Activated CD8-positive, alpha-beta T cell treated with anti-CD3 and anti-CD28 coated beads, Interleukin-2, amount 10 ng/mL, durations not matched to agents 7 days and 5 days (primary cell): Measurements from ENCODE around the gene APLP2. TPM values are rescaled to one million over a fixed set of nuclear protein-coding genes. Genes with fewer than 3 reads are reported as not detected.
"Not testable (repeated sequence)": the region's sequence is repeated elsewhere in the genome, so short reads cannot be mapped to it uniquely, and the experiment has no call there.

Experiments used
- ATAC-seq: fragments of 150-1000 bp; cut with Tn5 transposase; one replicate; pipeline ENCODE4 v1.10.0; 2021; ENCODE audit warnings: moderate library complexity
- CTCF ChIA-PET: fragments of 350-600 bp; sonication (Branson Sonifier 250); formaldehyde crosslinking; loops from one replicate; lab custom pipeline; 2021; ENCODE audit warnings: antibody characterized with exemption; lab: Charles Lee
- POLR2A ChIA-PET: fragments of 350-600 bp; sonication (Branson Sonifier 250); formaldehyde crosslinking; loops from one replicate; lab custom pipeline; 2021; ENCODE audit warnings: antibody characterized with exemption; lab: Charles Lee
- DNase-seq: peaks from one replicate; pipeline ENCODE4 v3.0.0-alpha.2; 2020
- H3K27ac Mint-ChIP-seq: one replicate; pipeline ENCODE4 v1.8.0; 2021; ENCODE audit warnings: mild to moderate bottlenecking, mixed read lengths
- H3K27me3 Mint-ChIP-seq: one replicate; pipeline ENCODE4 v1.8.0; 2021; ENCODE audit warnings: low read depth, mixed read lengths
- H3K36me3 Mint-ChIP-seq: one replicate; pipeline ENCODE4 v1.8.0; 2021; ENCODE audit warnings: low read depth, mixed read lengths
- H3K4me1 Mint-ChIP-seq: one replicate; pipeline ENCODE4 v1.8.0; 2021; ENCODE audit warnings: low read depth, mixed read lengths
- H3K4me3 Mint-ChIP-seq: one replicate; pipeline ENCODE4 v1.8.0; 2021; ENCODE audit warnings: mild to moderate bottlenecking, mixed read lengths
- H3K9me3 Mint-ChIP-seq: one replicate; pipeline ENCODE4 v1.8.0; 2022; ENCODE audit warnings: mixed read lengths; ENCODE audit not compliant: insufficient read depth
- total RNA-seq, 2 experiments: library from RNA; stranded (reverse); gene quantifications; one replicate each; pipeline ENCODE4 v1.2.3, GENCODE V29; 2021

APLP2 gene
- 10 to 100 TPM; 16.5 to 17.0 TPM for total RNA-seq

GRCh38 chr11:130069659-130070108 lies at the start of gene APLP2:
Gene APLP2 (plus strand): TSS chr11:130069894. CDS start chr11:130069978, 84 bp downstream.
- H3K4me1 Mint-ChIP-seq = peaks cover 15% of the 10 kb centered on the region
- ATAC-seq = peak; percentile 95
- CTCF ChIA-PET = no interaction called here
- POLR2A ChIA-PET = no interaction called here
- peak; percentile 98 for DNase-seq
- peaks cover 35% of the 10 kb centered on the region for H3K27me3 Mint-ChIP-seq
- H3K9me3 Mint-ChIP-seq = no peaks in the 10 kb centered on the region
- no peaks in the 10 kb centered on the region for H3K36me3 Mint-ChIP-seq
- H3K4me3 Mint-ChIP-seq = peak within 1 kb of the TSS; percentile 92
- peak within 1 kb of the TSS; percentile 77 for H3K27ac Mint-ChIP-seq

GRCh38 chr11:130020323-130020722 lies 49.4 kb upstream of the APLP2 start:
- H3K9me3 Mint-ChIP-seq = no peaks in the 10 kb centered on the region
- H3K36me3 Mint-ChIP-seq = no peaks in the 10 kb centered on the region
- DNase-seq (no peak), ATAC-seq (no peak)
- ChIA-PET POLR2A (no interaction called here), CTCF (no interaction called here)
- no peaks in the 10 kb centered on the region for H3K4me1 Mint-ChIP-seq
- peaks cover 10% of the 10 kb centered on the region for H3K27me3 Mint-ChIP-seq
- no peak overlapping the region for H3K4me3 Mint-ChIP-seq
- H3K27ac Mint-ChIP-seq = no peak overlapping the region

- H3K27ac Mint-ChIP-seq, H3K27me3 Mint-ChIP-seq, POLR2A ChIA-PET, H3K4me1 Mint-ChIP-seq, H3K4me3 Mint-ChIP-seq, CTCF ChIA-PET, DNase-seq, H3K36me3 Mint-ChIP-seq, ATAC-seq, H3K9me3 Mint-ChIP-seq: not testable (repeated sequence)
Measured at GRCh38 chr11:130021606-130022005, 48.1 kb upstream of the APLP2 start.

- H3K4me1 Mint-ChIP-seq = no peaks in the 10 kb centered on the region
- H3K9me3 Mint-ChIP-seq = no peaks in the 10 kb centered on the region
- ATAC-seq (no peak), DNase-seq (no peak)
- no peak overlapping the region for H3K4me3 Mint-ChIP-seq
- no peak overlapping the region for H3K27ac Mint-ChIP-seq
- H3K36me3 Mint-ChIP-seq = no peaks in the 10 kb centered on the region
- H3K27me3 Mint-ChIP-seq = peaks cover 8% of the 10 kb centered on the region
- POLR2A ChIA-PET = no interaction called here
- CTCF ChIA-PET = interaction anchor here (0.8 kb wide), 1 partner anchor 109 kb away, joined by 3 read pairs; no protein-coding TSS in a partner anchor
Measured at GRCh38 chr11:130022799-130023198, 46.9 kb upstream of the APLP2 start.

- no peak for DNase-seq
- Mint-ChIP-seq H3K27ac (no peak overlapping the region), H3K9me3 (no peaks in the 10 kb centered on the region), H3K4me3 (no peak overlapping the region), H3K27me3 (peaks cover 8% of the 10 kb centered on the region), H3K4me1 (no peaks in the 10 kb centered on the region), H3K36me3 (no peaks in the 10 kb centered on the region)
- ChIA-PET CTCF (no interaction called here), POLR2A (no interaction called here)
- no peak for ATAC-seq
Measured at GRCh38 chr11:130023204-130023603, 46.5 kb upstream of the APLP2 start.

- Mint-ChIP-seq H3K4me1 (no peaks in the 10 kb centered on the region), H3K27me3 (peaks cover 6% of the 10 kb centered on the region), H3K27ac (no peak overlapping the region), H3K4me3 (no peak overlapping the region), H3K9me3 (no peaks in the 10 kb centered on the region), H3K36me3 (no peaks in the 10 kb centered on the region)
- no peak for ATAC-seq
- POLR2A ChIA-PET = no interaction called here
- CTCF ChIA-PET = no interaction called here
- no peak for DNase-seq
Measured at GRCh38 chr11:130024361-130024760, 45.3 kb upstream of the APLP2 start.

- ChIA-PET CTCF (no interaction called here), POLR2A (no interaction called here)
- H3K27me3 Mint-ChIP-seq = peaks cover 6% of the 10 kb centered on the region
- no peak overlapping the region for H3K27ac Mint-ChIP-seq
- no peaks in the 10 kb centered on the region for H3K9me3 Mint-ChIP-seq
- no peaks in the 10 kb centered on the region for H3K36me3 Mint-ChIP-seq
- H3K4me1 Mint-ChIP-seq = no peaks in the 10 kb centered on the region
- no peak for DNase-seq
- no peak overlapping the region for H3K4me3 Mint-ChIP-seq
- no peak for ATAC-seq
Measured at GRCh38 chr11:130025371-130025770, 44.3 kb upstream of the APLP2 start.

- Mint-ChIP-seq H3K27me3 (peaks cover 5% of the 10 kb centered on the region), H3K4me1 (no peaks in the 10 kb centered on the region), H3K4me3 (no peak overlapping the region), H3K36me3 (no peaks in the 10 kb centered on the region), H3K9me3 (no peaks in the 10 kb centered on the region), H3K27ac (no peak overlapping the region)
- CTCF ChIA-PET = interaction anchor here (1.0 kb wide), 1 partner anchor 42 kb away, joined by 3 read pairs; no protein-coding TSS in a partner anchor
- ATAC-seq (no peak), DNase-seq (no peak)
- POLR2A ChIA-PET = no interaction called here
Measured at GRCh38 chr11:130029137-130029536, 40.6 kb upstream of the APLP2 start.

GRCh38 chr11:130031056-130031455 lies 38.6 kb upstream of the APLP2 start:
- ChIA-PET CTCF (no interaction called here), POLR2A (no interaction called here)
- H3K27ac Mint-ChIP-seq = no peak overlapping the region
- ATAC-seq (no peak), DNase-seq (no peak)
- H3K27me3 Mint-ChIP-seq = peaks cover 4% of the 10 kb centered on the region
- H3K4me3 Mint-ChIP-seq = no peak overlapping the region
- no peaks in the 10 kb centered on the region for H3K36me3 Mint-ChIP-seq
- no peaks in the 10 kb centered on the region for H3K4me1 Mint-ChIP-seq
- no peaks in the 10 kb centered on the region for H3K9me3 Mint-ChIP-seq

GRCh38 chr11:130031945-130032344 lies 37.7 kb upstream of the APLP2 start:
- H3K36me3 Mint-ChIP-seq = no peaks in the 10 kb centered on the region
- POLR2A ChIA-PET = no interaction called here
- no peaks in the 10 kb centered on the region for H3K4me1 Mint-ChIP-seq
- no peak overlapping the region for H3K4me3 Mint-ChIP-seq
- DNase-seq = no peak
- ATAC-seq = no peak
- no peak overlapping the region for H3K27ac Mint-ChIP-seq
- CTCF ChIA-PET = no interaction called here
- H3K27me3 Mint-ChIP-seq = peaks cover 4% of the 10 kb centered on the region
- H3K9me3 Mint-ChIP-seq = no peaks in the 10 kb centered on the region

- POLR2A ChIA-PET = interaction anchor here (0.6 kb wide), 1 partner anchor 135 kb away, joined by 4 read pairs; no protein-coding TSS in a partner anchor
- H3K27ac Mint-ChIP-seq = no peak overlapping the region
- H3K9me3 Mint-ChIP-seq = no peaks in the 10 kb centered on the region
- no peak for ATAC-seq
- no peaks in the 10 kb centered on the region for H3K36me3 Mint-ChIP-seq
- CTCF ChIA-PET = no interaction called here
- H3K4me3 Mint-ChIP-seq = no peak overlapping the region
- H3K4me1 Mint-ChIP-seq = no peaks in the 10 kb centered on the region
- DNase-seq = no peak
- H3K27me3 Mint-ChIP-seq = peaks cover 4% of the 10 kb centered on the region
Measured at GRCh38 chr11:130032931-130033330, 36.8 kb upstream of the APLP2 start.

GRCh38 chr11:130034236-130034635 lies 35.5 kb upstream of the APLP2 start:
- Mint-ChIP-seq H3K4me1 (no peaks in the 10 kb centered on the region), H3K27ac (no peak overlapping the region), H3K4me3 (no peak overlapping the region), H3K27me3 (peaks cover 6% of the 10 kb centered on the region), H3K9me3 (no peaks in the 10 kb centered on the region), H3K36me3 (no peaks in the 10 kb centered on the region)
- DNase-seq (no peak), ATAC-seq (no peak)
- ChIA-PET CTCF (interaction anchor here (1.0 kb wide), 1 partner anchor 23 kb away, joined by 3 read pairs; no protein-coding TSS in a partner anchor), POLR2A (interaction anchor here (0.7 kb wide), 1 partner anchor 193 kb away, joined by 3 read pairs; no protein-coding TSS in a partner anchor)

- ATAC-seq = no peak
- CTCF ChIA-PET = no interaction called here
- H3K9me3 Mint-ChIP-seq = no peaks in the 10 kb centered on the region
Measured at GRCh38 chr11:130037058-130037457, 32.6 kb upstream of the APLP2 start.

More at GRCh38 chr11:130037058-130037457, 32.6 kb upstream of the APLP2 start:
- H3K27ac Mint-ChIP-seq = no peak overlapping the region
- no peak for DNase-seq
- POLR2A ChIA-PET = no interaction called here
- no peaks in the 10 kb centered on the region for H3K36me3 Mint-ChIP-seq
- no peaks in the 10 kb centered on the region for H3K4me1 Mint-ChIP-seq
- H3K4me3 Mint-ChIP-seq = no peak overlapping the region
- H3K27me3 Mint-ChIP-seq = peaks cover 5% of the 10 kb centered on the region
